Ascending aorta (tissue), 2 donors: ENCODE measurements around the gene PRKD1. TPM values are rescaled to one million over a fixed set of nuclear protein-coding genes. Genes with fewer than 3 reads are reported as not detected.

Experiments
- DNase-seq, 2 donors: peaks; one replicate each; pipeline ENCODE4 v3.0.0-alpha.2; 2019; ENCODE audit warnings: low spot score in 2 of 2
- H3K27ac ChIP-seq, 2 donors: fragments of 200-600 bp; sonication (generic); one replicate each; pipeline ENCODE4 v1.5.1; 2016 to 2017; ENCODE audit warnings: mild to moderate bottlenecking in 1 of 2
- H3K27me3 ChIP-seq: fragments of 200-600 bp; sonication (generic); one replicate; pipeline ENCODE4 v1.5.1; 2017
- H3K36me3 ChIP-seq, 2 donors: fragments of 200-600 bp; sonication (generic); one replicate each; pipeline ENCODE4 v1.5.1; 2016
- H3K4me1 ChIP-seq, 2 donors: fragments of 200-600 bp; sonication (generic); one replicate each; pipeline ENCODE4 v1.5.1; 2016 to 2017; ENCODE audit warnings: mild to moderate bottlenecking in 1 of 2
- H3K4me3 ChIP-seq, 2 donors: fragments of 200-600 bp; sonication (generic); one replicate each; pipeline ENCODE4 v1.5.1; 2016 to 2017; ENCODE audit warnings: mild to moderate bottlenecking in 1 of 2
- H3K9me3 ChIP-seq, 2 donors: fragments of 200-600 bp; sonication (generic); one replicate each; pipeline ENCODE4 v1.5.1; 2016
- intact Hi-C: fragments of 100-400 bp; cut with DNase I; formaldehyde crosslinking; loops from one replicate; pipeline ENCODE4 v1.15.1; 2023
- total RNA-seq: library from RNA; depleted of rRNA; stranded (reverse); fragments of >200 nt; gene quantifications from one replicate; pipeline ENCODE4 v1.1.0, GENCODE V29; 2016
- TF ChIP-seq, protein P1 (sequence below), 3 experiments: fragments of 200-600 bp in 2 of 3; fragments of 450-650 bp in 1 of 3; sonication (generic) in 2 of 3; IDR thresholded peaks; one replicate each; pipeline ENCODE4 v1.5.1; 2016 to 2019; ENCODE audit warnings: antibody characterized with exemption in 3 of 3, mild to moderate bottlenecking in 1 of 3, moderate library complexity in 1 of 3

Gene PRKD1
- total RNA-seq, 1 donor from 2014 or later: 34.6 TPM

GRCh38 chr14:29926701-29927375, 809 bp downstream of the PRKD1 start:
- peaks cover 0 to 16% of the 10 kb centered on the region in 2 donors for H3K4me1 ChIP-seq
- peak in 1 of 2 donors; percentile 75 for DNase-seq
- peak overlapping the region; percentile 79 to 85 for H3K4me3 ChIP-seq
- no peaks in the 10 kb centered on the region for H3K9me3 ChIP-seq
- peak overlapping the region; percentile 86 to 90 for H3K27ac ChIP-seq
- intact Hi-C loops: loop anchor here (1.0 to 5.0 kb wide), 5 partner anchors 80 to 294 kb away; no protein-coding TSS in a partner anchor
- H3K36me3 ChIP-seq: no peaks in the 10 kb centered on the region
- TF ChIP-seq, protein P1, sequence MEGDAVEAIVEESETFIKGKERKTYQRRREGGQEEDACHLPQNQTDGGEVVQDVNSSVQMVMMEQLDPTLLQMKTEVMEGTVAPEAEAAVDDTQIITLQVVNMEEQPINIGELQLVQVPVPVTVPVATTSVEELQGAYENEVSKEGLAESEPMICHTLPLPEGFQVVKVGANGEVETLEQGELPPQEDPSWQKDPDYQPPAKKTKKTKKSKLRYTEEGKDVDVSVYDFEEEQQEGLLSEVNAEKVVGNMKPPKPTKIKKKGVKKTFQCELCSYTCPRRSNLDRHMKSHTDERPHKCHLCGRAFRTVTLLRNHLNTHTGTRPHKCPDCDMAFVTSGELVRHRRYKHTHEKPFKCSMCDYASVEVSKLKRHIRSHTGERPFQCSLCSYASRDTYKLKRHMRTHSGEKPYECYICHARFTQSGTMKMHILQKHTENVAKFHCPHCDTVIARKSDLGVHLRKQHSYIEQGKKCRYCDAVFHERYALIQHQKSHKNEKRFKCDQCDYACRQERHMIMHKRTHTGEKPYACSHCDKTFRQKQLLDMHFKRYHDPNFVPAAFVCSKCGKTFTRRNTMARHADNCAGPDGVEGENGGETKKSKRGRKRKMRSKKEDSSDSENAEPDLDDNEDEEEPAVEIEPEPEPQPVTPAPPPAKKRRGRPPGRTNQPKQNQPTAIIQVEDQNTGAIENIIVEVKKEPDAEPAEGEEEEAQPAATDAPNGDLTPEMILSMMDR (IDR thresholded peaks at IDR 0.05): peak in 1 of 3 experiments; percentile 4
- no peaks in the 10 kb centered on the region for H3K27me3 ChIP-seq

DNA sequence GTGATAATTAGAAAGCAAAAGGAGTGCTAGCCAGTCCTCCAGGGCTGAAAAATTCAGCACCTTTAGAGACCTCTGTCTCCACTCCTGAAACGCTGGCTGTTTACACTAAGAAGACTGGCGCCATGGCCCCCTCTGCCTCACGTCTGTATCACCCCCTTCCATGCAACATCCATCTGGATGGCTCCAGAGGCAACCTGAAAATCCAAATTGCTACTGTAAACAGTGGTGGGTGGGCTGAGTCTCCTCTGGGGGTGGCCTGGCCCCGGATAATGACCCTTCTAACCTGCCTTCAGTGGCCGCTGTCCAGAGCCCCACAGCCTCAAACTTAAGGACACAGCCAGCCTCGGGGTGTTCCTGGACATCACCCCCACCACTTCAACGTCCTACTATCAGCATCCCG, 1.4 kb downstream of the PRKD1 start:
- Histone ChIP-seq H3K9me3 (no peaks in the 10 kb centered on the region), H3K27ac (peak overlapping the region; percentile 86 to 90), H3K27me3 (no peaks in the 10 kb centered on the region), H3K36me3 (no peaks in the 10 kb centered on the region), H3K4me1 (peaks cover 0 to 16% of the 10 kb centered on the region in 2 donors), H3K4me3 (peak overlapping the region; percentile 79 to 85)
- no peak for DNase-seq
- TF ChIP-seq, protein P1 (IDR thresholded peaks at IDR 0.05): no peak
- intact Hi-C loops: loop anchor here (5.0 kb wide), 4 partner anchors 81 to 266 kb away; no protein-coding TSS in a partner anchor

- Histone ChIP-seq H3K4me3 (peak overlapping the region; percentile 79 to 85), H3K27me3 (no peaks in the 10 kb centered on the region), H3K4me1 (peaks cover 0 to 16% of the 10 kb centered on the region in 2 donors), H3K27ac (no peak overlapping the region), H3K36me3 (no peaks in the 10 kb centered on the region), H3K9me3 (no peaks in the 10 kb centered on the region)
- no peak for DNase-seq
- intact Hi-C loops: loop anchor here (5.0 kb wide), 4 partner anchors 82 to 267 kb away; no protein-coding TSS in a partner anchor
- TF ChIP-seq, protein P1 (IDR thresholded peaks at IDR 0.05): no peak
Measured at GRCh38 chr14:29925736-29926135, 1.9 kb downstream of the PRKD1 start.

DNA sequence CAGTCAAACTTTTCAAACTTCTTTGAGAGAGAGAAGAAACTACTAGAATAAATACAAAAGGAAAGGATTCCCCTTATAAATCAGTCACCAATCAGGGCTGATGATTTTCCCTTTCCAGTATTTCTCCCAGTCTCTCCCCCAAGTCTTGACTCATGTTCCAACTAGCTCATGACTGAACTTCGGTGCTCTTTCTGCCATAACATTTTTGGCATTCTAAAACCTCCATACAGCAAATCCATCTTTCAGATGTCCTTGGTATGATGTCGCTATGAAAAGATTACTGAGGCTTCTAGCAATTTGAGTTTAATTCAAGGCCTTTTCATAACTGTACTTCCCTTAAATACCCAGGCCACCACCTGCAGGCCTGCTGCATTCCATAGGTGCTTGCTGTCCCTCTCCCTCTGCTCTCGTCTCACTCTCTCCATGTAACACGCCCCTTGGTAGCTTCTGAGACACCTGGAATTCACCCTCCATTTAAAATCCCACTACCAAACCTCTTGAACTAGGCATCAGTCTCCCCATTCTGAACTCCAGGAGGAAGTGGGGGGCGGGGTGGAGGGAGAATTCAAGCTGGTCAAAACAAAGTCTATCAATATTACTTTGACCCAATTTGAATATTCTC, 2.4 kb downstream of the PRKD1 start:
- Histone ChIP-seq H3K9me3 (no peaks in the 10 kb centered on the region), H3K36me3 (no peaks in the 10 kb centered on the region), H3K4me3 (peak overlapping the region in 1 of 2 donors; percentile 79), H3K27ac (no peak overlapping the region), H3K4me1 (peaks cover 0 to 16% of the 10 kb centered on the region in 2 donors), H3K27me3 (no peaks in the 10 kb centered on the region)
- no peak for DNase-seq
- intact Hi-C loops: loop anchor here (5.0 kb wide), 4 partner anchors 82 to 267 kb away; no protein-coding TSS in a partner anchor
- TF ChIP-seq, protein P1 (IDR thresholded peaks at IDR 0.05): no peak

GRCh38 chr14:29919845-29920244, 7.8 kb downstream of the PRKD1 start:
- no peaks in the 10 kb centered on the region for H3K36me3 ChIP-seq
- TF ChIP-seq, protein P1 (IDR thresholded peaks at IDR 0.05): no peak
- H3K27ac ChIP-seq: no peak overlapping the region
- no peak overlapping the region for H3K4me3 ChIP-seq
- intact Hi-C loops: no loop called here
- H3K9me3 ChIP-seq: no peaks in the 10 kb centered on the region
- peaks cover 0 to 21% of the 10 kb centered on the region in 2 donors for H3K4me1 ChIP-seq
- DNase-seq: no peak
- H3K27me3 ChIP-seq: no peaks in the 10 kb centered on the region
